ENCODE data around the gene THRB.

Gene THRB

DNA sequence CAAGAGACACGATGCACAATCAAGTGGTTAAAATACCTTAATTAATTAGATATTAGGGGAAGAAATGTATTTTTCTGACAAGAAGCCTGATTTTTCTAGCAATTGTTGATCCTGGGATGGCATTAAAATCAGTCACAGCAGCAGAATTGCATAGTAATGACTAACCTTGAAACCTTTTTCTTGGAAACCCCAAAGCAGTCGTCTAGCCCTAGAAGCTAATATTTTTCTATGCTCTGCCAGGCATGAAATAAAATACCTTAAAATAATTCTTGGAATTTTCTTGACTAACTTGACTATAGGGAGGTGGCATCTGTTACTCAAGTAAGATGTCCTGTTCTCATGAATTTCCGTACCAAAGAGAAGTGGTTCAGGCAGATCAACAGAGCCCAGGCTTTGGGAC, 204.1 kb downstream of the THRB start:
- Mint-ChIP-seq H3K27ac (no peak overlapping the region), H3K27me3 (no peaks in the 10 kb centered on the region), H3K36me3 (ENCODE audit: low read depth) (no peaks in the 10 kb centered on the region), H3K4me3 (no peak overlapping the region), H3K4me1 (ENCODE audit: low read depth) (no peaks in the 10 kb centered on the region), H3K9me3 (peaks cover 3% of the 10 kb centered on the region)
- no peak for DNase-seq

DNA sequence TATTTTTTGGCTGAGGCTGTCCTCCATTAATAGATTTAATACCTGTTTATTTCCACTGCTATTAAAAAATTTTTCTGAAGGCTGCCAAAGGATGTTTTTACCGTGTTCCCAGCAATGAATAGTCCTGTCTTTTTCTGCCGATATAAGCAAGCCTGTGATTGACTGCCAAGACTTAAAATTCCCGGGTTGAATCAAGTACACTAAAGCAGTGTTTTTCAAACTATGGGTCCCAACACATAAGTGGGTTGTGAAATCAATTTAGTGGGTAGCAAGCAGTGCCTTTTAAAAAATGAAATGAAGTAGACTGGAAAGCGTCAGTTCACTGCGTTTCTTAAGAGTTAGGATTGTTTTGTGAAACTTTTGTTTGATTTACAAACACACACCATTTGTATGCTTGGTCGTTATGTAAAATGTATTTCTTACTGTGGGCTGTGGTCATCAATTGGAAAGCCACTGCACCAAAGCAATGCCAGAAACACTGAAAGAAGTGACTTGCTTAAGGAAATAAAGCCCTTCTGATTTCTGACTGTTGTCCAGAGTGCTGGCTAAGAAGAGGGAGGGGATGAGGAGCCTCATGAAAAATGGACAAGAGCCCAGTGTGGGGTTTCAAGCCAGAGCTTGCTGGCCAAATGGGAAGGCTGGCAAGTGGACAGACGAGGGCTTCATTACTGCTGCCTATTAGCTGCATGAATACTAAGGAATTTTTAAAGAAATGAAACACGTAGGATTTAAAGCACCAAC, 206.0 kb downstream of the THRB start:
- no peaks in the 10 kb centered on the region for H3K9me3 Mint-ChIP-seq
- no peak overlapping the region for H3K4me3 Mint-ChIP-seq
- DNase-seq = no peak
- H3K27me3 Mint-ChIP-seq = no peaks in the 10 kb centered on the region
- no peaks in the 10 kb centered on the region for H3K36me3 Mint-ChIP-seq (ENCODE audit: low read depth)
- no peak overlapping the region for H3K27ac Mint-ChIP-seq
- H3K4me1 Mint-ChIP-seq (ENCODE audit: low read depth) = no peaks in the 10 kb centered on the region

GRCh38 chr3:24287755-24288450, 206.7 kb downstream of the THRB start:
- H3K4me3 Mint-ChIP-seq = no peak overlapping the region
- no peaks in the 10 kb centered on the region for H3K9me3 Mint-ChIP-seq
- H3K36me3 Mint-ChIP-seq (ENCODE audit: low read depth) = no peaks in the 10 kb centered on the region
- no peaks in the 10 kb centered on the region for H3K4me1 Mint-ChIP-seq (ENCODE audit: low read depth)
- H3K27ac Mint-ChIP-seq = no peak overlapping the region
- DNase-seq = no peak
- no peaks in the 10 kb centered on the region for H3K27me3 Mint-ChIP-seq

DNA sequence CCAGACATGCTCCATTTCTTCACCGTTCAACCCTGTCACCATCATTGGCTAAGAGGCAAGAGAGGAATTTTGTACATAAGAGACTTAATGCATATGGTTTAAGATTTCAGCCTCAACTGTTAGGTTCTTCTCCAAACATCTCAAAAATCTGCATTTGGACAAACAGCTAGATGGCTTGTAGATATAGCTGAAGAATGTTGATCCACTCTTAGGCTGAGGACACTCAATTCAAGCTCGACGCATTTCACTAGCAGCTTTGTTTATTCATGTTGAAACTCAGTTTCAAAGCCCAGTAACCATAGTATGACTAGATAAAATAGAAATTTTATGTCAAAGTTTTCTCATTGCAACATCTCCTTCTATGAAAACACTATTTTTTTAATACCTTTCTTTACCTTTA, 208.2 kb downstream of the THRB start:
- no peaks in the 10 kb centered on the region for H3K9me3 Mint-ChIP-seq
- no peaks in the 10 kb centered on the region for H3K4me1 Mint-ChIP-seq (ENCODE audit: low read depth)
- H3K36me3 Mint-ChIP-seq (ENCODE audit: low read depth) = no peaks in the 10 kb centered on the region
- no peaks in the 10 kb centered on the region for H3K27me3 Mint-ChIP-seq
- H3K27ac Mint-ChIP-seq = no peak overlapping the region
- no peak for DNase-seq
- H3K4me3 Mint-ChIP-seq = no peak overlapping the region

- Mint-ChIP-seq H3K4me3 (no peak overlapping the region), H3K36me3 (ENCODE audit: low read depth) (no peaks in the 10 kb centered on the region), H3K27ac (no peak overlapping the region), H3K27me3 (peaks cover 6% of the 10 kb centered on the region), H3K4me1 (ENCODE audit: low read depth) (no peaks in the 10 kb centered on the region), H3K9me3 (no peaks in the 10 kb centered on the region)
- DNase-seq = no peak
These were observed 216.1 kb downstream of the THRB start for GRCh38 chr3:24278543-24278942.

DNA sequence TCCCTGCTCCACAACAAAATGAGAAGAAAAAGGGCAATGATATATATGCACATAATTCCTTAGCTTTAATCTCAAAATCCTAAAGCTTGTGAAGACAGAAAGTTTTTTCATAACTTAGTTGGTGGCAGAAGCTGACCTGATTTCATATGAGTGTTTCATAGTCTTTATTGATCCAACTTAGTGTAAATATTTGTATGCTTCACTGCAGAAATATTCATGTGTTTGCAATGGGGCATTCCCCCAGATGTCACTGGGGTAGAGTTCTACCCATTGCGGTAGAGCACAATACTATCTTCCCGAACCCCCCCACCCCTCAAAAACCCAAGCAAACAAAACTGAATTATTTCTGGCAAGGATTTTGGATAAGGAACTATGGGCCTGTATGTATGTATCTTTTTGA, 221.2 kb downstream of the THRB start:
- peaks cover 6% of the 10 kb centered on the region for H3K27me3 Mint-ChIP-seq

GRCh38 chr3:24272875-24273274, 221.8 kb downstream of the THRB start:
- H3K9me3 Mint-ChIP-seq = no peaks in the 10 kb centered on the region
- H3K4me1 Mint-ChIP-seq (ENCODE audit: low read depth) = no peaks in the 10 kb centered on the region
- H3K36me3 Mint-ChIP-seq (ENCODE audit: low read depth) = no peaks in the 10 kb centered on the region
- H3K4me3 Mint-ChIP-seq = no peak overlapping the region
- H3K27ac Mint-ChIP-seq = no peak overlapping the region
- DNase-seq = no peak
- peaks cover 6% of the 10 kb centered on the region for H3K27me3 Mint-ChIP-seq

More for the DNA sequence above, 221.2 kb downstream of the THRB start:
- Mint-ChIP-seq H3K4me3 (no peak overlapping the region), H3K9me3 (no peaks in the 10 kb centered on the region), H3K27ac (no peak overlapping the region), H3K4me1 (ENCODE audit: low read depth) (no peaks in the 10 kb centered on the region), H3K36me3 (ENCODE audit: low read depth) (no peaks in the 10 kb centered on the region)
- no peak for DNase-seq

DNA sequence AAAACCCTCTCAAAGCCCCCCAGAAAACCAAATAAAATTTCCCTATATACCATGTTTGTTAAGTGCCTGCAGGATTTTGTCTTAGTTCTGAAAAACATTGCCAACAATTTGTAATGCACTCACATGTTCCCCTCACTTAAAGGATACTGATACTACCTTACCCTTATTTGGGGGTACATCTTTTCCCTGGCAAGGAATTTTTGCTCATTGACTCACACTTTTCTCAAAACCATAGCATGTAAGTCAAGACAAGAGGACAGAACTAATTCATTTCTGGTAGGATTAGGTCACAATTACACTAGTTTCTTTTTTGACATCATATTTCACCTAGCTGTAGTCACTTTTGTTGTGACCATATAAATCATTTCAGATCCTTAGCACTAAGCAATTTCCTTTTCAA, 222.2 kb downstream of the THRB start:
- no peaks in the 10 kb centered on the region for H3K36me3 Mint-ChIP-seq (ENCODE audit: low read depth)
- H3K9me3 Mint-ChIP-seq = no peaks in the 10 kb centered on the region
- peaks cover 6% of the 10 kb centered on the region for H3K27me3 Mint-ChIP-seq
- H3K4me3 Mint-ChIP-seq = no peak overlapping the region
- DNase-seq = no peak
- no peak overlapping the region for H3K27ac Mint-ChIP-seq
- H3K4me1 Mint-ChIP-seq (ENCODE audit: low read depth) = no peaks in the 10 kb centered on the region

DNA sequence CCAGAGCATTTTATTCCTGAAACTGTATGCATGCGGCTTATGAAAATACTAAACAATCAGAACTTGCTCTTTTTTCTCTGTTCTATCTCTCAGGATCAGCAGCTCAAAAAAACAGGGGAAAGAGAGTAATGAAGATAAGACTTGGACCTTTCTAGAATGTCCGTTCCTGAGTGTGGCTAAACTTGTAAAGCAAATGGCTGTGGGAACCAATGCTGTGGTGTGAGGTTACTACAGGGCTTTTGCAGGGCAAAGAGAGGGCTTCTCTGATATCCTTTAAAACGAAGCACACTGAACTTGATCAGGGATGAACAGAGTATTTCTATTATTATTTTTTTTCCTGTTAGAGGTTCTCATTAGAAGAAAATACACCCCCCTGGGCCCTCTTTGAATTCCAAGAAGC, 223.4 kb downstream of the THRB start:
- Mint-ChIP-seq H3K4me3 (no peak overlapping the region), H3K9me3 (no peaks in the 10 kb centered on the region), H3K27me3 (peaks cover 2% of the 10 kb centered on the region), H3K27ac (no peak overlapping the region), H3K36me3 (ENCODE audit: low read depth) (no peaks in the 10 kb centered on the region), H3K4me1 (ENCODE audit: low read depth) (no peaks in the 10 kb centered on the region)
- DNase-seq = no peak

DNA sequence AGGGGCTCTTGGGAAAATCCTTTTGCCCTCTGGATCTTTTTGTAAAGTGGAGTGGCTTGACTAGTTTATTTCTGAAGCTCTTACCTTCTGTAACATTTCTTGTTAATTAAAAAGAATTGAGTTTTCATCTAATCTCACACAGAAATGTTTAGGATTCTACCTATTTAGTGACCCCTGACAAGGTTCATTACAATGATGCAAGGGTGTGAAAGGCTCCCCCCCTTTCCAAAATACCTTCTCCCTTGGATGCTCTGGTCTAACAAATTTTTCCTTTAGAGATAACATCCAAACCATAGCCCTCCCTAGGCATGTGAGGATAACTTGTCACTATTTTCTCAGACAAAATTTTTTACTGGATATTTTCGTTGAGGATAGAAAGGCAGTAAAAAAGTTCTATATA, 223.9 kb downstream of the THRB start:
- H3K36me3 Mint-ChIP-seq (ENCODE audit: low read depth) = no peaks in the 10 kb centered on the region
- no peaks in the 10 kb centered on the region for H3K4me1 Mint-ChIP-seq (ENCODE audit: low read depth)
- H3K4me3 Mint-ChIP-seq = no peak overlapping the region

GRCh38 chr3:24270204-24270691, 224.4 kb downstream of the THRB start:
- Mint-ChIP-seq H3K36me3 (ENCODE audit: low read depth) (no peaks in the 10 kb centered on the region), H3K9me3 (no peaks in the 10 kb centered on the region), H3K27me3 (peaks cover 3% of the 10 kb centered on the region), H3K4me1 (ENCODE audit: low read depth) (no peaks in the 10 kb centered on the region), H3K27ac (no peak overlapping the region), H3K4me3 (no peak overlapping the region)
- no peak for DNase-seq

More for the DNA sequence above, 223.9 kb downstream of the THRB start:
- Mint-ChIP-seq H3K27ac (no peak overlapping the region), H3K27me3 (peaks cover 3% of the 10 kb centered on the region), H3K9me3 (no peaks in the 10 kb centered on the region)
- no peak for DNase-seq

GRCh38 chr3:24264748-24265158, 229.9 kb downstream of the THRB start:
- no peaks in the 10 kb centered on the region for H3K4me1 Mint-ChIP-seq (ENCODE audit: low read depth)
- no peak overlapping the region for H3K4me3 Mint-ChIP-seq

GRCh38 chr3:24264011-24264410, 230.6 kb downstream of the THRB start:
- Mint-ChIP-seq H3K27me3 (peaks cover 7% of the 10 kb centered on the region), H3K27ac (no peak overlapping the region), H3K36me3 (ENCODE audit: low read depth) (no peaks in the 10 kb centered on the region), H3K4me3 (no peak overlapping the region), H3K9me3 (no peaks in the 10 kb centered on the region), H3K4me1 (ENCODE audit: low read depth) (no peaks in the 10 kb centered on the region)
- no peak for DNase-seq

More at GRCh38 chr3:24264748-24265158, 229.9 kb downstream of the THRB start:
- Mint-ChIP-seq H3K27ac (no peak overlapping the region), H3K36me3 (ENCODE audit: low read depth) (no peaks in the 10 kb centered on the region), H3K9me3 (no peaks in the 10 kb centered on the region), H3K27me3 (peaks cover 7% of the 10 kb centered on the region)
- DNase-seq = no peak

GRCh38 chr3:24263069-24263668, 231.5 kb downstream of the THRB start:
- H3K27ac Mint-ChIP-seq = no peak overlapping the region
- no peak for DNase-seq
- H3K36me3 Mint-ChIP-seq (ENCODE audit: low read depth) = no peaks in the 10 kb centered on the region
- no peaks in the 10 kb centered on the region for H3K9me3 Mint-ChIP-seq
- H3K4me1 Mint-ChIP-seq (ENCODE audit: low read depth) = no peaks in the 10 kb centered on the region
- H3K4me3 Mint-ChIP-seq = no peak overlapping the region
- peaks cover 7% of the 10 kb centered on the region for H3K27me3 Mint-ChIP-seq

- no peak overlapping the region for H3K4me3 Mint-ChIP-seq
- no peaks in the 10 kb centered on the region for H3K4me1 Mint-ChIP-seq (ENCODE audit: low read depth)
- H3K36me3 Mint-ChIP-seq (ENCODE audit: low read depth) = no peaks in the 10 kb centered on the region
- peaks cover 7% of the 10 kb centered on the region for H3K27me3 Mint-ChIP-seq
- H3K9me3 Mint-ChIP-seq = no peaks in the 10 kb centered on the region
- no peak overlapping the region for H3K27ac Mint-ChIP-seq
- DNase-seq = no peak
These were observed 233.1 kb downstream of the THRB start for GRCh38 chr3:24261521-24261920.
